Daoy (cell line): ENCODE measurements around the gene A3GALT2. TPM values are rescaled to one million over a fixed set of nuclear protein-coding genes. Genes with fewer than 3 reads are reported as not detected.

ENCODE experiments used
- DNase-seq: peaks from one replicate; pipeline ENCODE4 v3.0.0-alpha.2; 2015; ENCODE audit warnings: low read depth
- total RNA-seq: library from RNA; depleted of rRNA; stranded (reverse); fragments of >200 nt; shearing (Covaris generic); gene quantifications from 2 replicates; pipeline ENCODE4 v1.2.3, GENCODE V29; 2014; rRNA removed

A3GALT2 gene
- total RNA-seq, result not detected in 2 replicates

GRCh38 chr1:33320619-33321165, at the start of gene A3GALT2:
Gene A3GALT2 (minus strand): TSS chr1:33321098. CDS start chr1:33321098, 0 bp downstream.
- no peak for DNase-seq

- DNase-seq, result no peak
Measured at GRCh38 chr1:33370301-33370700, 49.4 kb upstream of the A3GALT2 start.

- DNase-seq, result no peak
Measured at GRCh38 chr1:33369764-33370163, 48.9 kb upstream of the A3GALT2 start.

- no peak for DNase-seq
Measured at GRCh38 chr1:33369081-33369480, 48.2 kb upstream of the A3GALT2 start.

GRCh38 chr1:33368431-33368830, 47.5 kb upstream of the A3GALT2 start:
- DNase-seq, result no peak

GRCh38 chr1:33367485-33368405, 46.8 kb upstream of the A3GALT2 start:
- DNase-seq, result peak; percentile 84

- DNase-seq, result no peak
Measured at GRCh38 chr1:33366762-33367484, 46.0 kb upstream of the A3GALT2 start.

GRCh38 chr1:33365560-33365997, 44.7 kb upstream of the A3GALT2 start:
- DNase-seq, result no peak

GRCh38 chr1:33364565-33364918, 43.6 kb upstream of the A3GALT2 start:
- no peak for DNase-seq

GRCh38 chr1:33363470-33363861, 42.6 kb upstream of the A3GALT2 start:
- DNase-seq, result no peak

- no peak for DNase-seq
Measured at GRCh38 chr1:33363021-33363420, 42.1 kb upstream of the A3GALT2 start.

- no peak for DNase-seq
Measured at GRCh38 chr1:33361532-33362235, 40.8 kb upstream of the A3GALT2 start.

GRCh38 chr1:33360367-33360766, 39.5 kb upstream of the A3GALT2 start:
- no peak for DNase-seq

GRCh38 chr1:33359931-33360330, 39.0 kb upstream of the A3GALT2 start:
- no peak for DNase-seq

GRCh38 chr1:33358795-33359503, 38.1 kb upstream of the A3GALT2 start:
- DNase-seq, result no peak

- no peak for DNase-seq
Measured at GRCh38 chr1:33358114-33358794, 37.4 kb upstream of the A3GALT2 start.

GRCh38 chr1:33357099-33357498, 36.2 kb upstream of the A3GALT2 start:
- no peak for DNase-seq

- no peak for DNase-seq
Measured at GRCh38 chr1:33354707-33355316, 33.9 kb upstream of the A3GALT2 start.

GRCh38 chr1:33353531-33353930, 32.6 kb upstream of the A3GALT2 start:
- no peak for DNase-seq

- DNase-seq, result no peak
Measured at GRCh38 chr1:33351281-33351660, 30.4 kb upstream of the A3GALT2 start.
